ENCODE data around the gene LHFPL3. TPM values are rescaled to one million over a fixed set of nuclear protein-coding genes. Genes with fewer than 3 reads are reported as not detected.

The LHFPL3 gene
- total RNA-seq, 1 experiment from 2014 or later = not detected

DNA sequence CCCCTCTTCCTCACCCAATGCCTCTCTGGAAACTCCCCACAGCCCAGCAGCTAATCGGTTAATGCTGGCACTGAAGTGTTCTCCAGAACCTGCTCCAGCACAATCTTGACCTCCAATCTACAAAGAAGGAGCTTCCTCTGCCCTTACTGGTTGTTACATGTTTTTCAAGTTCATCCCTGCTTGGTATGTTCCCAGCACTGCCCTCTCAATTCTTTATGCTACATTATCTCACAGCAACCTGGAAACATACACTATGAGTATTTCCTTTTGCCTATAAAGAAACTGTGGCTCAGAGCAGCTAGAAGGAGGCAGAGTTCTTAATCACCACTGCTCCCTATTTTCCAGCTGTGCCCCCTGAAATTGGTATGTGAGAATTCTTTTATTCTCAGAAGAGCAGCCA lies 601.5 kb downstream of the LHFPL3 start:
- ChIA-PET CTCF (no interaction called here), RAD21 (ENCODE audit: low non-redundant PET in 1 of 2, low total read pairs in 2 of 2, uncharacterized antibody in 2 of 2, unreplicated experiment in 2 of 2) (no interaction called here), POLR2A (no interaction called here)
- no peaks in the 10 kb centered on the region for H3K9me3 ChIP-seq (ENCODE audit: control insufficient read depth in 1 of 2, insufficient read depth in 1 of 2, low read depth in 1 of 2, low read length in 2 of 2)
- H3K36me3 ChIP-seq (ENCODE audit: control insufficient read depth in 1 of 2, insufficient read depth in 2 of 2, low read length in 2 of 2) = no peaks in the 10 kb centered on the region
- intact Hi-C loops (cut with micrococcal nuclease) = loop anchor here (10.0 kb wide), 1 partner anchor 405 kb away; no protein-coding TSS in a partner anchor
- DNase-seq (ENCODE audit: low read depth, low spot score) (no peak), ATAC-seq (no peak)
- H3K9me2 ChIP-seq (ENCODE audit: insufficient read depth) = no peaks in the 10 kb centered on the region
- BruUV-seq (replicated peaks) = no TSS peak
- H3K4me1 ChIP-seq (ENCODE audit: control insufficient read depth in 1 of 2, insufficient read depth in 2 of 2, low read length in 2 of 2) = no peaks in the 10 kb centered on the region
- no peak for TF ChIP-seq SIN3A (IDR thresholded peaks at IDR 0.05; ENCODE audit: low read depth)
- TF ChIP-seq, protein P1, sequence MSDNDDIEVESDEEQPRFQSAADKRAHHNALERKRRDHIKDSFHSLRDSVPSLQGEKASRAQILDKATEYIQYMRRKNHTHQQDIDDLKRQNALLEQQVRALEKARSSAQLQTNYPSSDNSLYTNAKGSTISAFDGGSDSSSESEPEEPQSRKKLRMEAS (IDR thresholded peaks at IDR 0.05) = no peak
- H3K79me2 ChIP-seq (ENCODE audit: insufficient read depth, low read length) = no peaks in the 10 kb centered on the region
- H2AFZ ChIP-seq (ENCODE audit: low read depth, low read length, poor library complexity, severe bottlenecking) = no peak overlapping the region
- no peak overlapping the region for H3K4me3 ChIP-seq (replicated peaks in 1 of 2; ENCODE audit: low read depth in 1 of 2, low read length in 2 of 2)
- no peak overlapping the region for H3K27ac ChIP-seq (ENCODE audit: low read depth, low read length)
- peaks cover 3% of the 10 kb centered on the region; the same call in 1 of the 2 replicates for H3K27me3 ChIP-seq (ENCODE audit: insufficient read depth, low read length)
- H3K4me2 ChIP-seq (ENCODE audit: low read length) = no peak overlapping the region
- no peaks in the 10 kb centered on the region for H4K20me1 ChIP-seq (ENCODE audit: insufficient read depth)
- H3K9ac ChIP-seq (ENCODE audit: low read length) = no peak overlapping the region

DNA sequence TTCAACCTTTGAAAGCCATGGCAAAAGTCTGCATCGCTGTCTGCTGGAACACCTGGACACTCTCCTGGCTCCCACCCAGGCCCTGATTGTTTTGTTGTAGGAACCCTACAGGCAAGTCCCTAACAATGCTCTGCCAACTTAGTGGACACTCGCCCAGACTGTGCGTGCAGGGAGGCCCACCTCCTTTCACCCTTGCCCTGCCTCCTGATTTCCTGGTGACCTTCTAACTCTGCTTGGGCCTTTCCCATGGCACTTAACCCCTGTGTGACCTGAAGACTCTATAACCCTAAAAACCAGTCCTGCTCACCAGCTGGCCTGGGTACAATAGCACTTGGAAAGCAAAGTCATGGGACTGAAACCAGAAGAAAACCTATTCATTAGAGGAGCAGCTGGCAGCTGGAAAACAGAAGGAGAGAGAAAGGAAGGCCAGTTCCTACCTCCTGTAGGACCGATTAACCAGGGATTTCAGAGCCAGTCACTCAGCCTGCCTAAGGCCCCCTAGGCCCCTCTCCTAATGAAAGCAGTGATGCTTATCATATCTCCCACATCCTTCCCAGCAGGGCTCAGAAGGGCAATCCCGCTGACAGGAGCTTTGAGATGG lies 602.9 kb downstream of the LHFPL3 start:
- DNase-seq (ENCODE audit: low read depth, low spot score) (no peak), ATAC-seq (no peak)
- Histone ChIP-seq H3K4me2 (ENCODE audit: low read length) (no peak overlapping the region), H3K4me3 (replicated peaks in 1 of 2; ENCODE audit: low read depth in 1 of 2, low read length in 2 of 2) (no peak overlapping the region), H3K27me3 (ENCODE audit: insufficient read depth, low read length) (peaks cover 3% of the 10 kb centered on the region; the same call in 1 of the 2 replicates), H2AFZ (ENCODE audit: low read depth, low read length, poor library complexity, severe bottlenecking) (no peak overlapping the region), H3K9ac (ENCODE audit: low read length) (no peak overlapping the region), H3K79me2 (ENCODE audit: insufficient read depth, low read length) (no peaks in the 10 kb centered on the region), H3K36me3 (ENCODE audit: control insufficient read depth in 1 of 2, insufficient read depth in 2 of 2, low read length in 2 of 2) (no peaks in the 10 kb centered on the region), H3K9me2 (ENCODE audit: insufficient read depth) (no peaks in the 10 kb centered on the region), H4K20me1 (ENCODE audit: insufficient read depth) (no peaks in the 10 kb centered on the region), H3K4me1 (ENCODE audit: control insufficient read depth in 1 of 2, insufficient read depth in 2 of 2, low read length in 2 of 2) (no peaks in the 10 kb centered on the region), H3K9me3 (ENCODE audit: control insufficient read depth in 1 of 2, insufficient read depth in 1 of 2, low read depth in 1 of 2, low read length in 2 of 2) (no peaks in the 10 kb centered on the region), H3K27ac (ENCODE audit: low read depth, low read length) (no peak overlapping the region)
- ChIA-PET POLR2A (no interaction called here), CTCF (no interaction called here), RAD21 (ENCODE audit: low non-redundant PET in 1 of 2, low total read pairs in 2 of 2, uncharacterized antibody in 2 of 2, unreplicated experiment in 2 of 2) (no interaction called here)
- BruUV-seq (replicated peaks) = no TSS peak
- intact Hi-C loops (cut with micrococcal nuclease) = no loop called here
- TF ChIP-seq, protein P2, sequence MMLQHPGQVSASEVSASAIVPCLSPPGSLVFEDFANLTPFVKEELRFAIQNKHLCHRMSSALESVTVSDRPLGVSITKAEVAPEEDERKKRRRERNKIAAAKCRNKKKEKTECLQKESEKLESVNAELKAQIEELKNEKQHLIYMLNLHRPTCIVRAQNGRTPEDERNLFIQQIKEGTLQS (IDR thresholded peaks at IDR 0.05) = no peak
- TF ChIP-seq ZNF274 (IDR thresholded peaks at IDR 0.05; ENCODE audit: low read depth, low read length) = no peak
